Spleen (tissue), 7 donors: ENCODE measurements around the gene CYB561.

Source experiments
- POLR2A ChIP-seq, 3 donors: fragments of 450-650 bp; IDR thresholded peaks; one replicate each; pipeline ENCODE4 v1.5.1; 2017; ENCODE audit warnings: antibody characterized with exemption in 3 of 3, mild to moderate bottlenecking in 1 of 3
- TF ChIP-seq, protein P1 (sequence below), 11 experiments: fragments of 200-600 bp in 7 of 11; fragments of 450-650 bp in 4 of 11; sonication (generic) in 4 of 11; IDR thresholded peaks in 8 of 11; conservative IDR thresholded peaks in 3 of 11; 1 replicate in 7 of 11; 2 replicates in 4 of 11; pipeline versions ENCODE4 v1.4.0 to v1.8.0; 2016 to 2021; ENCODE audit warnings: antibody characterized with exemption in 11 of 11, inconsistent platforms in 4 of 11, mild to moderate bottlenecking in 1 of 11
- donor health status: DM: no; HTN: no; CAD: no; lungs with moderate emphysema.
- donor health status: DM: no; HTN: no; CAD: no.
- donor health status: DM: no; HTN: no; CAD: no.

DNA sequence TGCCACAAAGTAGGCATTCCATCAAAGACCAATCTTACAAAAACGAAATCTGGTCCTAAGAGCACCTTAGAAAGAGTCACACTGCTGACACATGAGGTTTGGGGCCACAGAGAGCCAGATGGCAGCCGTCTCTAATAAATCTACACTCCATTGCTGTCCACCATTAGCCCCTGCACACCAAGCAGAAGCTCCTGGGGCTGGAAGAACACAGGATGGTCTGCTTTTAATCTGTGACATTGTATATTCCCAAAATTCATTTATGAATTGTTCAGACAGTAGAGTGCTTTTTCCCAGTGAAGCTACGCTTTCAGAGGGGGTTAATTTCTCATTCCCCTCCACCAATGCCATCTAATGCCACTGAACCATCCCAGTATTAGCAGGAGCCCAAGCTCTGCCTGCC is 1.6 kb downstream of the CYB561 start:
- no peak for TF ChIP-seq POLR2A (IDR thresholded peaks at IDR 0.05)
- TF ChIP-seq, protein P1, sequence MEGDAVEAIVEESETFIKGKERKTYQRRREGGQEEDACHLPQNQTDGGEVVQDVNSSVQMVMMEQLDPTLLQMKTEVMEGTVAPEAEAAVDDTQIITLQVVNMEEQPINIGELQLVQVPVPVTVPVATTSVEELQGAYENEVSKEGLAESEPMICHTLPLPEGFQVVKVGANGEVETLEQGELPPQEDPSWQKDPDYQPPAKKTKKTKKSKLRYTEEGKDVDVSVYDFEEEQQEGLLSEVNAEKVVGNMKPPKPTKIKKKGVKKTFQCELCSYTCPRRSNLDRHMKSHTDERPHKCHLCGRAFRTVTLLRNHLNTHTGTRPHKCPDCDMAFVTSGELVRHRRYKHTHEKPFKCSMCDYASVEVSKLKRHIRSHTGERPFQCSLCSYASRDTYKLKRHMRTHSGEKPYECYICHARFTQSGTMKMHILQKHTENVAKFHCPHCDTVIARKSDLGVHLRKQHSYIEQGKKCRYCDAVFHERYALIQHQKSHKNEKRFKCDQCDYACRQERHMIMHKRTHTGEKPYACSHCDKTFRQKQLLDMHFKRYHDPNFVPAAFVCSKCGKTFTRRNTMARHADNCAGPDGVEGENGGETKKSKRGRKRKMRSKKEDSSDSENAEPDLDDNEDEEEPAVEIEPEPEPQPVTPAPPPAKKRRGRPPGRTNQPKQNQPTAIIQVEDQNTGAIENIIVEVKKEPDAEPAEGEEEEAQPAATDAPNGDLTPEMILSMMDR (IDR thresholded peaks at IDR 0.05 in 8 of 11, conservative IDR thresholded peaks at IDR 0.05 in 3 of 11) = no peak
